SIG-M5 (cell line): ENCODE results near the gene SFT2D3.

Source experiments
- DNase-seq: peaks from one replicate; lab custom pipeline; 2025; lab: John Stamatoyannopoulos, UW

The SFT2D3 gene

GRCh38 chr2:127683056-127683455 lies 18.2 kb upstream of the SFT2D3 start:
- no peak for DNase-seq

- DNase-seq, result no peak
Observed at GRCh38 chr2:127683757-127684156, 17.5 kb upstream of the SFT2D3 start.

- no peak for DNase-seq
Observed at GRCh38 chr2:127685410-127686080, 15.8 kb upstream of the SFT2D3 start.

DNA sequence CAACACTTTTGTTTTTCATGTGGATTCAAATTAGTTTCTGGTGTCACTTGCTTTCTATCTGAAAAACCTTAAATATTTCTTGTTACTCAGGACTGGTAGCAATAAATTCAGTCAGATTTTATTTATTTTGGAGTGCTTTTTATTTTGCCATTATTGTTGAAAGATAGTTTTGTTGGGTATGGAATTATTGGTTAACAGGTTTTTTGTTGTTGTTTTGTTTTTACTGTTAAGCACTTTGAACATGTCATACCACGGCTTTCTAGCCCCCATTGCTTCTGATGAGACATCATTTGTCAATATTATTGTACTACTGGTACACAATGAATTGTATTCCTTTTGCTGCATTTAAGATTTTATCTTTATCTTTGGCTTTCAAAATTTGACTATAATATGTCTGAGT lies 12.9 kb upstream of the SFT2D3 start:
- no peak for DNase-seq

GRCh38 chr2:127690696-127691095 lies 10.6 kb upstream of the SFT2D3 start:
- DNase-seq, result no peak

DNA sequence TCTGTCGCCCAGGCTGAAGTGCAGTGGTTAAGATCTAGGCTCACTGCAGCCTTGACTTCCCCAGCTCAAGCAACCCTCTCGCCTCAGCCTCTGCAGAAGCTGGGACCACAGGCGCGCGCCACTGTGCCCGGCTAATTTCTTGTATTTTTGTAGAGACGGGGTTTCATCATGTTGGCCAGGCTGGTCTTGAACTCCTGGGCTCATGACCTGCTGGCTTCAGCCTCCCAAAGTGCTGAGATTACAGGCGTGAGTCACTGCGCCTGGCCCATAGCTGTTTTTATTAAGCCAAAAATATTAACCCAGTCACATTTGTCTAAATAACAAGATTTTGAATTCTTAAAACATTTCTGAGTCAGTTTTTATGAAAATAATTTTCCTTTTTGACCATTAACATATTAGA lies 6.3 kb upstream of the SFT2D3 start:
- no peak for DNase-seq

- DNase-seq, result no peak
Observed at GRCh38 chr2:127695491-127696472, 5.5 kb upstream of the SFT2D3 start.

- no peak for DNase-seq
Observed at GRCh38 chr2:127697482-127698180, 3.7 kb upstream of the SFT2D3 start.

DNA sequence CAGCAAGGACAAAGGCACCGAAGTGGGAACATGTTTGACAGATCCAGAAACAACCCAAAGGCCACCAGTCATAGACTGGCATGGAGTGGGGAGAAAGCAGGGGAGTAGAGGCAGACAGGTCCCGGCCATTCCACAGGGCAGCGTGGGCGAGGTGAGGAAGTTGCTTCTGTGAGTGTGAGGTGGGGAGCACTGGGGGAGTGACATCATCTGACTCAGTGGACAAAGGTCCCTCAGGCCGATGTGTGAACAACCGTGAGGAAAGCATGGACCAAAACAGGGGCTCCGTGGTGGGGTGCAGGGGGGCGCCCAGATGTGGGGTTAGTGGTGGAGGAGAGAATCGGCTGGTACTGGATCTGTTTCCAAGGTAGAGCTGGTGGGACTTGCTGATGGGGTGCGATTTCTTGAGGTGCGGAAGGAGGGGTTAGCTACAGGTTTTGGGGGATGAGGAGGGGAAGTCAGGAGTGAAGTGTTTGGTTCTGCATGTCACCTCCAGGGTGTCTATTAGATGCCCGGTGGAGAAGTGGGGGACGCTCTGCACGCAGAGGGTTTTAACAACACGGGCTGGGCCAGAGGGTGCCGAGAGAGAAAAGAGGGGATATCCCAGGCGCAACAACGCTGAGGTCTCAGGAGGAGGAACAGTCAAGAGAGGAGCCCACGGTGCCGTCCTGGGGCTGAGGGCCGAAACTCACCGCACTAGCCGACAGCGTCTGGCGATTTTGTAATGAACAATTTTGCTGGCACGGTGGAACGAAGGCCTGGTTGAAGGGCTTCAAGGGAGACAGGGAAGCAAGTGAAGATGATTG lies 2.5 kb upstream of the SFT2D3 start:
- DNase-seq, result no peak

GRCh38 chr2:127700527-127701192 lies 637 bp upstream of the SFT2D3 start:
- no peak for DNase-seq

GRCh38 chr2:127701651-127702394 lies 526 bp downstream of the SFT2D3 start:
- peak; percentile 31 for DNase-seq

DNA sequence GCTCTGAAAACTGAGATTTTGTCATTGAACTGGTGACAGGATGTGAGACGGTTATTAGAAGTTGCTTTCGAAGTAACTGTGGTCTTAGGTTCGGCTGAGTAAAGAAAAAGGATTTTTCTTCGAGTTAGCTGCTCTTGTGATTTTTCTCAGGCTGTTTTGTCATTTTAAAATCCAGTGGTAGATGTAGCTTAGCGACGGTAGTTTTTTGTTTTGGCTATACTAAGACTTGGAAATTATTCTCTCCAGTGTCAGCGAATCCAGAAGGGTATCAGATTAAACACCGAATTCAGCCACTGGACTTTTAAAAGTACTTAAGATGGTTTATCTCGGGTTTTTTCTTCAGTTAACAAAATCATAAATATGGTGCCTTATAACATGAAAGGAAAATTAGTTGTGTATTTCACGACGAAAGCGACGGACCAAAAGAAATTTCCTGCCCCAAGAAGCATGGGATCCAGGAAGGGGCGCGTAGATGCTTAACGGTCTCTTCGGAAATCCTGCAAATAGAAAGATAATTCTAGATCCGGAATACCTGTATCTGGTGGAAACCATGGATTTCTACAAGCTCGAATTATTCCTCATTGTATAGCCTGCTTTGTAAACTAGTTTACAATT lies 1.2 kb downstream of the SFT2D3 start:
- DNase-seq, result no peak

GRCh38 chr2:127703282-127703681 lies 2.0 kb downstream of the SFT2D3 start:
- no peak for DNase-seq

GRCh38 chr2:127704641-127705390 lies 3.5 kb downstream of the SFT2D3 start:
- DNase-seq, result no peak

DNA sequence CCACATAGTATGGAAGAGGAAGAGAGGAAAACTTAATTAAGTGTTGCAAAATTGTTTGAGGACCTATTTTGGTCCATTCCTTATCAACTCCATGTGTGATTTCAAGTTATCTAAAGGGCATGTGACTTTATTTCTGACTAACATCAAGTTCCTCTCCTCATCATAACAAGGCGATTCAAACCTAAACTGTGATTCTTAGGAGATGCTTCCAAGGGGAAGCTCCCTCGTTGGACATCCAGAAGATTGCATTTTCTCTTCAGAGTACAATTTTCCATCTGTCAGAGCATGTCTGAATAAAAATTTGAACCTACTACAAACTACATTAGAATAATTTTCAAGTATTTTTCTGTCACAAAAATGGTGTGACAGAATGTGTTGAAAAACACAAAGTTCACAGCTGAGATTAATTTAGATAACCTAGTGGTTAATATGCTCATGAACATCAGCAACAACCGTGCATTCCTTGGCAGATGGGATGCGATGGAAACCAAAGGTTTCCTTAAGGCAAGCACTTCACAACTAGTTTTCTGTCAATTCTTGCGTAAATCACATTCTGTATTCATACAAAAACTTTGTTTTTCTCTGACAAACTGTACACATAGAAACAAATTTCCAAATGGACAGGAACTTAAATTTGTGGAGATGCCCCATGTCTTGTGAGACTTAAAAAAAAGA lies 4.2 kb downstream of the SFT2D3 start:
- DNase-seq, result no peak

DNA sequence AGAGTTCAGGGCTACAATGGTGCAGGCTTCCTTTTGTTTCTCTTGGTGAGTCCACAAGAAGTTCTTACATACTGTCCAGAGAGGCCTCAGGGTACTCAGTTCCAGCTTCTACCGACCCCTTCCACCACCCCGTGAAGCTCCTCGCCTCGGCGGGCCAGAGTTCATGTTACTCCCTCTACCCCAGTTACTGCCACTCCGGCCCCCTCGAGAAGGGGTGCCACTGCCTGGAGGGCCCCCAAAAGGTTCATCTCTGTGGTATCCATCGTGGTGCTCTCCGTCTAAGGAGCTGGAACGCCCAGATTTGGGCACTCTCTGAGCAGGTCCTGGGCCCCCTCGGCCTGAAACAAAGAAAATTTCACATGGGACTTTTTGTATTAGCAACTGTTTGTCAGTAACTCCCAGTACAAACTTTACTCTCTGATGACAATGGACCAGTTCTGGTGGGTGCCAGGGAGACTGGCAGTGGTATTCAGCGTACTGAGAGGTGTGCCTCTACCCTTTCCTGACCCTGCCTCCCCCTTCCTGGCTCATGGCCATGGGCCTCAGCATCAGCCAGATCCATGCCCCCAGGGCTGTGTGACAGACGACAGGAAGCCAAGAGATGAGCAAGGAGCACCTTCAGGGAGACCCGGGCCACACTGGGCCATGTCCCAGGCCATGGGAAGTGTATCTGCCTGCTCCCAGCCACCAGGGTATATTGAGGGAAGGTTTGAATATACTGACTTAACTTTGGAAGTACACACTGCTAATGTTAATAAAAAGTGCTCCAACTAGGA lies 5.1 kb downstream of the SFT2D3 start:
- DNase-seq, result no peak

- no peak for DNase-seq
Observed at GRCh38 chr2:127707890-127708648, 6.8 kb downstream of the SFT2D3 start.
